ENCODE measurements around the gene STIM1.

- TF ChIP-seq CTCF (IDR thresholded peaks at IDR 0.05), result no peak
- no peak for TF ChIP-seq POLR2A (IDR thresholded peaks at IDR 0.05)
Observed at GRCh38 chr11:3954448-3955298, 99.2 kb downstream of the STIM1 start.

All from Peyer's patch (tissue), 4 donors.